ENCODE results near the gene WNT7B. TPM values are rescaled to one million over a fixed set of nuclear protein-coding genes. Genes with fewer than 3 reads are reported as not detected.

WNT7B gene
- total RNA-seq, 2 experiments from 2014 or later, result not detected

- no peak for TF ChIP-seq CTCF (IDR thresholded peaks at IDR 0.05)
- Mint-ChIP-seq H3K27me3 (peaks cover 19% of the 10 kb centered on the region), H3K4me3 (no peak overlapping the region), H3K27ac (no peak overlapping the region), H3K9me3 (no peaks in the 10 kb centered on the region), H3K36me3 (ENCODE audit: low read depth) (no peaks in the 10 kb centered on the region), H3K4me1 (ENCODE audit: low read depth) (no peaks in the 10 kb centered on the region)
- Histone ChIP-seq H3K27me3 (ENCODE audit: control insufficient read depth in 1 of 2, insufficient read depth in 2 of 2, low read length in 2 of 2) (no peaks in the 10 kb centered on the region), H3K4me3 (ENCODE audit: low read length) (no peak overlapping the region), H3K4me1 (ENCODE audit: insufficient read depth, low read length) (no peaks in the 10 kb centered on the region), H3K36me3 (ENCODE audit: insufficient read depth, low read length) (no peaks in the 10 kb centered on the region), H3K27ac (ENCODE audit: low read depth in 1 of 2, low read length in 2 of 2) (no peak overlapping the region), H3K9me3 (ENCODE audit: control insufficient read depth in 1 of 2, insufficient read depth in 1 of 2, low read length in 2 of 2) (peaks cover 0 to 8% of the 10 kb centered on the region in 2 experiments)
- ChIA-PET CTCF (no interaction called here), POLR2A (no interaction called here)
- ATAC-seq (ENCODE audit: poor library complexity) (no peak), DNase-seq (no peak)
- intact Hi-C loops (cut with DNase I, micrococcal nuclease), result no loop called here
These were observed 68.0 kb downstream of the WNT7B start for GRCh38 chr22:45908961-45909360.

GRCh38 chr22:45907996-45908395 is 69.0 kb downstream of the WNT7B start:
- no peak overlapping the region for H3K27ac Mint-ChIP-seq
- H3K4me1 Mint-ChIP-seq (ENCODE audit: low read depth), result no peaks in the 10 kb centered on the region
- H3K9me3 Mint-ChIP-seq, result no peaks in the 10 kb centered on the region
- Histone ChIP-seq H3K27ac (ENCODE audit: low read depth in 1 of 2, low read length in 2 of 2) (no peak overlapping the region), H3K4me3 (ENCODE audit: low read length) (no peak overlapping the region), H3K9me3 (ENCODE audit: control insufficient read depth in 1 of 2, insufficient read depth in 1 of 2, low read length in 2 of 2) (peaks cover 0 to 4% of the 10 kb centered on the region in 2 experiments), H3K36me3 (ENCODE audit: insufficient read depth, low read length) (no peaks in the 10 kb centered on the region), H3K4me1 (ENCODE audit: insufficient read depth, low read length) (no peaks in the 10 kb centered on the region), H3K27me3 (ENCODE audit: control insufficient read depth in 1 of 2, insufficient read depth in 2 of 2, low read length in 2 of 2) (no peaks in the 10 kb centered on the region)
- intact Hi-C loops (cut with DNase I, micrococcal nuclease), result no loop called here
- no peak for ATAC-seq (ENCODE audit: poor library complexity)
- DNase-seq, result no peak
- peaks cover 18% of the 10 kb centered on the region for H3K27me3 Mint-ChIP-seq
- no peak for TF ChIP-seq CTCF (IDR thresholded peaks at IDR 0.05)
- ChIA-PET CTCF (no interaction called here), POLR2A (no interaction called here)
- H3K36me3 Mint-ChIP-seq (ENCODE audit: low read depth), result no peaks in the 10 kb centered on the region
- no peak overlapping the region for H3K4me3 Mint-ChIP-seq

GRCh38 chr22:45907378-45907777 is 69.6 kb downstream of the WNT7B start:
- Mint-ChIP-seq H3K4me3 (no peak overlapping the region), H3K27me3 (peaks cover 18% of the 10 kb centered on the region), H3K4me1 (ENCODE audit: low read depth) (no peaks in the 10 kb centered on the region), H3K36me3 (ENCODE audit: low read depth) (no peaks in the 10 kb centered on the region), H3K27ac (no peak overlapping the region), H3K9me3 (no peaks in the 10 kb centered on the region)
- peaks cover 0 to 4% of the 10 kb centered on the region in 2 experiments for H3K9me3 ChIP-seq (ENCODE audit: control insufficient read depth in 1 of 2, insufficient read depth in 1 of 2, low read length in 2 of 2)
- no peaks in the 10 kb centered on the region for H3K4me1 ChIP-seq (ENCODE audit: insufficient read depth, low read length)
- no peak for TF ChIP-seq CTCF (IDR thresholded peaks at IDR 0.05)
- intact Hi-C loops (cut with DNase I, micrococcal nuclease), result no loop called here
- no peaks in the 10 kb centered on the region for H3K36me3 ChIP-seq (ENCODE audit: insufficient read depth, low read length)
- CTCF ChIA-PET, result no interaction called here
- H3K4me3 ChIP-seq (ENCODE audit: low read length), result no peak overlapping the region
- DNase-seq, result no peak
- POLR2A ChIA-PET, result no interaction called here
- ATAC-seq (ENCODE audit: poor library complexity), result no peak
- no peaks in the 10 kb centered on the region for H3K27me3 ChIP-seq (ENCODE audit: control insufficient read depth in 1 of 2, insufficient read depth in 2 of 2, low read length in 2 of 2)
- H3K27ac ChIP-seq (ENCODE audit: low read depth in 1 of 2, low read length in 2 of 2), result no peak overlapping the region

All from CD4-positive, alpha-beta T cell (primary cell).